Fibroblast of gingiva (primary cell): Measurements from ENCODE around the gene MLN.
A peak's percentile ranks its signal among the peaks of the same experiment; 100 is the strongest.

Experiments
- DNase-seq: peaks from one replicate; pipeline ENCODE4 v3.0.0-alpha.2; 2011; ENCODE audit warnings: low read depth

Gene MLN, protein sequence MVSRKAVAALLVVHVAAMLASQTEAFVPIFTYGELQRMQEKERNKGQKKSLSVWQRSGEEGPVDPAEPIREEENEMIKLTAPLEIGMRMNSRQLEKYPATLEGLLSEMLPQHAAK

GRCh38 chr6:33803571-33804053 is at the start of gene MLN:
TSS of gene MLN (minus strand) at chr6:33804003. CDS start at chr6:33801163, 2,840 bp downstream.
- DNase-seq: no peak

- no peak for DNase-seq
Observed at GRCh38 chr6:33853026-33853425, 49.2 kb upstream of the MLN start.

- no peak for DNase-seq
Observed at GRCh38 chr6:33851959-33852358, 48.2 kb upstream of the MLN start.

GRCh38 chr6:33850869-33851541 is 47.2 kb upstream of the MLN start:
- DNase-seq: no peak

GRCh38 chr6:33850296-33850695 is 46.5 kb upstream of the MLN start:
- DNase-seq: no peak

GRCh38 chr6:33849500-33850075 is 45.8 kb upstream of the MLN start:
- no peak for DNase-seq

DNA sequence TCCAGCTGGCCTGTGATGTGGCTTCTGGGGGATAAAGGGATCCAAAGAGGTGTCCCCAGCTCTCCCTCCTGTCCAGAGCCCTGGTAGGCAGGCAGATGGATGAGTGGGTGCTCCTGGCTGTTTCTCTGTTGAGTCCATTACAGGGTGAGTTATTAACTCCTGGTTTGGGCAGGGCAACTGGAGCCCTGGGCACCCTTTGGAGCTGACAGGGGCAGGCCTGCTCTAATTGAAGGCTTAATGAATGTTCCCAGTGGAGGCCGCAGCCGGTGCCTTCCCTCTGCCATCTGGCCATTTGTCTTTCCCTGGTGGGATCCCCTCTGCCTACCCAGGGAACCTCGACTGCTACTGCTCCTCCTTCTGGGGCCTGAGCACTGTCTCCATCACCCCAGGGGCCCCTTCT is 44.7 kb upstream of the MLN start:
- DNase-seq: no peak

DNA sequence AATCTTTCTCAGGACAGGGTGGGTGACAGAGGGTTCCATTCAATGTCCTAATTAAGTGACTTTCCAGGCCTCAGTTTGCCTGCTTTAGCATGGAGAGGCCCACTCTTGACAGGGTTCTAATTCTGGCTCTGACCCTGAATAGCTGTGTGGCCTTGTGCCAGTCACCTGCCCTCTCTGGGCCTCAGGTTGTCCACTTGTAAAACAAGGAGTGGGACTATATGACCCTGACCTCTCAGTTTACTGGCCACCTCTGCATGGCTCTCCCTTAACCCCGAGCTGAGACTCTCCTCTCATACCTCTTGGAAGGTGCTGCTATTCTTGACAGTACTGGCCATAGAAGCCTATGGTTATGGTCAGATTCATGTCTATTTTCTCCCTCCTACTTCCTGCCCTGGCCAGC is 44.1 kb upstream of the MLN start:
- no peak for DNase-seq

- no peak for DNase-seq
Observed at GRCh38 chr6:33847078-33847477, 43.3 kb upstream of the MLN start.

- no peak for DNase-seq
Observed at GRCh38 chr6:33846226-33846625, 42.4 kb upstream of the MLN start.

GRCh38 chr6:33845031-33845745 is 41.4 kb upstream of the MLN start:
- DNase-seq: no peak

DNA sequence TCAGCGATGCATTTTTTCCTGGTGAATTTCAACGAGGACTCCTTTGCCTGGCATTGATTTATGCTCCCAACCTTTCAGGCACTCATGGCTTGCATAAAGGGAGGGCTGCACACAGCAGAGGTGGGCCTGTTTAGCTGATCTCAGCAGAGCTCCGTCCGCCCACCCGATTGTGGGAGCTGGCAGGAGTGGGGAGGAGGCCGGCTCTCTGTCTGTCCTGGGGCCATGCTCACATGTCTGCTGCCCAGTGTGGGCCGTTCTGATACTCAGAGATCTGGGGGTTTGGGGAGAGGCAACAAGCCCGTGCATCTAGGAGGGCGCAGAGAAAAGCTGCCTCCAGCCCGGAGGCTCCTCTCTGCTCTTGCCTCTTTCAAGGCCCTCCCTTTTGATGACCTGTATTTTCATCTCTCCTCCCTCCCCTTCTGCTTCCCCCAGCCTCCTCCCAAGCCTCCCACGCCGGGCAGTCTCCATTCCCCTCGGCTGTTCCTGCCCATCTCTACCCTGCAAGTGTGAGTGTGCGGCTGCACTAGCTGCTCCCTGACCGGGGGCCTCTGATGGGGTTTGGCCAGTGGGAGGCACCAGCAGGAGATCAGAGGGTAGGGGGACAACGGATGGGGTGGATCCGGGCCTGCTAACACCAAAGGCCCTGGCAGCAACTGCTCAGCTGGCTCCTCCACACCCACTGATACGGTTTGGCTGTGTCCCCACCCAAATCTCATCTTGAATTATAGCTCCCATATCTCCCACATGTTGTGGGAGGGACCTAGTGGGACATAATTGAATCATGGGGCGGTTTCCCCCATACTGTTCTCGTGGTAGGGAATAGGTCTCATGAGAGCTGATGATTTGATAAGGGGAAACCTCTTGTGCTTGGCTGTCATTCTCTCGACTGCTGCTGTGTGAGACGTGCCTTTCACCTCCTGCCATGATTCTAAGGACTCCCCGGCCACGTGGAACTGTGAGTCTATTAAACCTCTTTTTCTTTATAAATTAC is 39.6 kb upstream of the MLN start:
- DNase-seq: no peak

GRCh38 chr6:33841868-33842267 is 38.1 kb upstream of the MLN start:
- DNase-seq: no peak

- DNase-seq: no peak
Observed at GRCh38 chr6:33841070-33841469, 37.3 kb upstream of the MLN start.

GRCh38 chr6:33840048-33840926 is 36.5 kb upstream of the MLN start:
- DNase-seq: peak; percentile 94

DNA sequence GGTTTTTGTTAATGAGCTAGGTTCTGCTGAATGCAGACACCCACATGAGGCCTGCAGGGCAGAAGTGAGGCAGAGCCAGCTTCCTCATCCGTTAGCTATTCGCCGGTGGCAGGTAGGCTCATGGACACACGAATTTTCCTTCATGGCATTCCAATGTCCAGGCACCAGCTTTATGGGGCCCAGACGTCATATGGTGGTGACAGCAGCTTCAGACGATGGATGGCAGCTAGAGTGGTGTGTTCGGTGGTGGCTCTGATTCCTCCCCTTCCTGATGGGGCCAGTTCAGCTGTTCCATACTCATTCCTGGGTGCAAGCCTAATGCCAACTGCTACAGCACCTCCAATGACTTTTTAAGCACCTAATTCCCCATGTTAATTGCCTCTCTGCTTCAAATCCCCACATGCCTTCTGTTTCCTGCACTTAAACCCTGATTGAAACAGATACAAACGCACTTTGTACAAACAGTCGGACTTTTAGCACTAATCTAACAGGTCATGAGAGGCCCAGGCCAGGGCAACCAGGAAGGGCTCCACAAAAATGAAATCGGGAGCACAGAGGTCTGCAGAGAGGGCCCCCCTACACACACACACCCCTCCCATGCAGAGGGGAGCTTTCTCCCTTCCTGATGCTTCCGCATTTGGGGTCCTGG is 35.7 kb upstream of the MLN start:
- DNase-seq: no peak

DNA sequence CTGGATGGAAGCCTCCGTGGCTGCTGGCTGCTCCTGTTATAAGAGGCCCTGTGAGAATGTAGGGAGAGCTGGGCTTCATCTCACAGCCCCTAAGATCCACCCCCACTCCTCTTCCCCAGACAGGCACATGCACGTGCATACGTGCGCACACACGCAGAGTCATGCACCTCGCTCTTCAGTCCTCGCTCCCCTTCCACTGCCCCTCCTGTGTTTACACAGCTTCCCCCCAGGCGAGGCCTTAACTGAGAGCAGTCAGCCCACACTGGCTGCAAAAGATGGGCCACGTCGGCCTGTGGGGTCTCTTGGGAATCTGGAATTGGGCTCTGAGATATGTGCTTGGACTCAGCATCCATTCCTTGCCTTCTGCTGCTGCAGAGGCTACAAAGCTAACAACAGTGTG is 35.2 kb upstream of the MLN start:
- no peak for DNase-seq

DNA sequence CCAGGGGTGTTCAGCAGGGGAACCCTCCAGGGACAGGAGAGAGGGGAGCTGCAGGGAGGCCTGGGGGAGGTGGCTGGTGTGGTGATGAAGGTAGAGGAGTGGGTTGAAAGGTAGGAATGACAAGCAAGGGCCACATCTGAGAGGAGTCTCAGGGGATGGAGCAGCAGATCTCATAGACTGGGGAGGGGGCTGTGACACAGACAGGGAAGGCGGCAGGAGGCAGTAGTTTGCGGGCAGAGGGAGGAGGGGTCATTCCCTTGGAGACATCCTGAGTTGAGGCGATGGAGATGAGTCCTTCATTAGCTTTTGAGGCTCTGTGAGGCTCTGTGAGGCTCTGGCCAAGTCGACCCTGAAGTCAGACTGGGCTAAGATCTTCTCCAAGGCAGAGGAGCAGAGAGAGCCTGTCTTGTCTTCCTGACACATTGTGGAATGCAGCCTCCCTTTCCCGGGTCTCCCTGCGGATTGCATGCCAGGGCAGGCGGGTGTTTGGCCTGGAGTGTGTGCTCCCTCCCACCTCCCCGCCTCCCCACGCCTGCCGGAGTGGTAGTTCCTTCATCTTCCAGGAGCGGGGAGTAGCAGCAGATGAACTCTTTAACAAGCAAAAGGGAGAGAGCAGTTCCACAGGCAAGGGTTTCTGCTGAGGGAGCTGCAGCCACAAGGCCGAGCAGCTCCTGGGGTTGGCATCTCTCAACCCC is 34.3 kb upstream of the MLN start:
- peak; percentile 32 for DNase-seq

DNA sequence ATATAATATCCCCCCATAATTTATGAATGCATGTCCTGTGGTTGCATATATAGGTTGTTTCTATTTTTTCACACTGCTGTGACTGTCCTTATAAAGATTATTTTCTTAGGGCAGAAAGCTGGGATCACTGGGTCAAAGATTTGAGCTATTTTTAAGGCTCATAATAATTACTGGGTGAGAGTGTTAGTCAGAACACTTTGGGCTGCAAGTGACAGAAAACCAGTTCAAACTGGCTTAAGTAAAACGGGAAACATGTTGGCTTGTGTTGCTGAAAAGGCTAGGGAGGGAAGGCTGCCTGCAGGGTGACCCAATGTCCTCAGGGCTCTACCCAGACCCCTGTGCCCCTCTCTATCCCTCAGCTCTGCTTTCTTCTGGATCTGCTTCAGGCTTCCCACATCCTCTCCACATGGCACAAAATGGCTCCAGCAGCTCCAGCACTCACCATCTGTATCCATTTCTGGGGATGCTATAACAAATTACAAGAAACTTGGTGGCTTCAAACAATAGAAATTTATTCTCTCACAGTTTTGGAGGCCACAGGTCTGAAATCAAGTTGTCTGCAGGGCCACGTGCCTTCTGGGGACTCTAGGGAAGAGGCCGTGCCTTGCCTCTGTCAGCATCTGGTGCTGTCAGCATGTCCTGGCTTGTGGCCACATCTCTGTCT is 33.1 kb upstream of the MLN start:
- DNase-seq: no peak
